Hepatocyte (in vitro differentiated cells): ENCODE results near the gene LAPTM5. TPM values are rescaled to one million over a fixed set of nuclear protein-coding genes. Genes with fewer than 3 reads are reported as not detected.
A peak's percentile ranks its signal among the peaks of the same experiment; 100 is the strongest.
"Not testable (repeated sequence)": the region's sequence is repeated elsewhere in the genome, so short reads cannot be mapped to it uniquely, and the experiment has no call there.

Experiments used
- DNase-seq: peaks from one replicate; pipeline ENCODE4 v3.0.0-alpha.2; 2016; ENCODE audit warnings: low spot score
- H2AFZ ChIP-seq: fragments of 200-600 bp; sonication (generic); 2 replicates; pipeline ENCODE4 v1.6.0; 2016; ENCODE audit warnings: antibody characterized with exemption, mild to moderate bottlenecking
- H3K27ac ChIP-seq: fragments of 200-600 bp; sonication (generic); 2 replicates; pipeline ENCODE4 v1.5.1; 2016; ENCODE audit warnings: mild to moderate bottlenecking
- H3K27me3 ChIP-seq: fragments of 200-600 bp; sonication (generic); 2 replicates; pipeline ENCODE4 v1.6.1; 2016
- H3K36me3 ChIP-seq: fragments of 200-600 bp; sonication (generic); replicated peaks from 2 replicates; pipeline ENCODE4 v1.5.1; 2016; ENCODE audit warnings: low read depth; ENCODE audit not compliant: insufficient read depth
- H3K4me1 ChIP-seq: fragments of 200-600 bp; sonication (generic); 2 replicates; pipeline ENCODE4 v1.5.1; 2016; ENCODE audit warnings: mild to moderate bottlenecking, moderate library complexity; ENCODE audit not compliant: insufficient read depth
- H3K4me2 ChIP-seq: fragments of 200-600 bp; sonication (generic); 2 replicates; pipeline ENCODE4 v1.6.0; 2016
- H3K4me3 ChIP-seq: fragments of 200-600 bp; sonication (generic); 2 replicates; pipeline ENCODE4 v1.5.1; 2016; ENCODE audit warnings: mild to moderate bottlenecking
- H3K79me2 ChIP-seq: fragments of 200-600 bp; sonication (generic); 2 replicates; pipeline ENCODE4 v1.6.0; 2017; ENCODE audit warnings: mild to moderate bottlenecking
- H3K9me2 ChIP-seq: fragments of 200-600 bp; sonication (generic); replicated peaks from 2 replicates; pipeline ENCODE4 v1.6.0; 2017; ENCODE audit warnings: mild to moderate bottlenecking; ENCODE audit not compliant: insufficient read depth
- H3K9me3 ChIP-seq: fragments of 200-600 bp; sonication (generic); 2 replicates; pipeline ENCODE4 v1.5.1; 2016; ENCODE audit warnings: low read depth, mild to moderate bottlenecking
- H4K20me1 ChIP-seq: fragments of 200-600 bp; sonication (generic); 2 replicates; pipeline ENCODE4 v1.6.0; 2016; ENCODE audit warnings: mild to moderate bottlenecking; ENCODE audit not compliant: insufficient read depth, poor library complexity, severe bottlenecking
- EZH2 ChIP-seq: fragments of 200-600 bp; sonication (generic); IDR thresholded peaks from 2 replicates; pipeline ENCODE4 v1.6.1; 2016; ENCODE audit warnings: antibody characterized with exemption, mild to moderate bottlenecking, borderline replicate concordance
- EZH2phosphoT487 ChIP-seq: fragments of 200-600 bp; sonication (generic); IDR thresholded peaks from one replicate; pipeline ENCODE4 v1.6.1; 2018; ENCODE audit warnings: antibody characterized with exemption, mild to moderate bottlenecking, low read depth, moderate library complexity; ENCODE audit not compliant: unreplicated experiment, severe bottlenecking
- WGBS: methylation state at CpG from one replicate; pipeline ENCODE4 v1.1.6; 2016; ENCODE audit warnings: low lambda C conversion rate; ENCODE audit errors: missing lambda C conversion rate; 5-methylcytosine and 5-hydroxymethylcytosine counted together
- polyA plus RNA-seq: library from polyadenylated mRNA; unstranded; fragments of >200 nt; fragmentation: Nextera tagmentation; extraction: Ambion mirVana; gene quantifications from 2 replicates; pipeline ENCODE4 v1.2.1, GENCODE V29; 2016
- total RNA-seq: library from RNA; depleted of rRNA; stranded (reverse); fragments of >200 nt; gene quantifications from 2 replicates; pipeline ENCODE4 v1.2.3, GENCODE V29; 2014
- TF ChIP-seq, protein P1 (sequence below): fragments of 200-600 bp; sonication (generic); IDR thresholded peaks from 2 replicates; pipeline ENCODE4 v1.5.1; 2016; ENCODE audit warnings: antibody characterized with exemption, mild to moderate bottlenecking; ENCODE audit not compliant: poor library complexity

The LAPTM5 gene
- total and polyA plus RNA-seq, 2 experiments from 2014 or later = 2.6 to 3.2 TPM

- 93% methylated on average over 16 of the region's 16 CpGs for WGBS
These were observed 35.6 kb upstream of the LAPTM5 start for GRCh38 chr1:30793209-30793608.

DNA sequence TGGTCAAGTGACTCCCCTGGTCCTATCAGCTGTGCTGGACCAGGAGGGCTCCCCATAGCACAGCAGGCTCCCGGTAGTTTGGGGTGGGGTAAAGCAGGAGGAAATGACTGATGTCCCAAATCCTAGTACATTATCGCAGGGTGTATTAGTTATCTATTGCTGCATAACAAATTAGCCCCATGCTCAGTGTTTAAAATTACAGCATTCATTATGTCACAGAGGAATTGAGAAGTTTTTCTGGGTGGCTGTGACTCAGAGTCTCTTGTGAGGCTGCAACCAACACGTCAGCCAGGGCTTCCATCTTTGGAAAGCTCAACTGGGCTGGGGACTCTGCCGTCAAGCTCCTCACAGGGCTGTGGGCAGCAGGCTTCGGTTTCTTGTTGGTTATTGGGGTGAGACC, 34.3 kb upstream of the LAPTM5 start:
- no peaks in the 10 kb centered on the region for H3K27me3 ChIP-seq
- no peaks in the 10 kb centered on the region for H3K79me2 ChIP-seq
- no peak overlapping the region for H3K4me2 ChIP-seq
- H3K4me1 ChIP-seq = no peaks in the 10 kb centered on the region
- H3K9me3 ChIP-seq = no peaks in the 10 kb centered on the region
- TF ChIP-seq EZH2phosphoT487 (no peak), EZH2 (no peak)
- TF ChIP-seq, protein P1, sequence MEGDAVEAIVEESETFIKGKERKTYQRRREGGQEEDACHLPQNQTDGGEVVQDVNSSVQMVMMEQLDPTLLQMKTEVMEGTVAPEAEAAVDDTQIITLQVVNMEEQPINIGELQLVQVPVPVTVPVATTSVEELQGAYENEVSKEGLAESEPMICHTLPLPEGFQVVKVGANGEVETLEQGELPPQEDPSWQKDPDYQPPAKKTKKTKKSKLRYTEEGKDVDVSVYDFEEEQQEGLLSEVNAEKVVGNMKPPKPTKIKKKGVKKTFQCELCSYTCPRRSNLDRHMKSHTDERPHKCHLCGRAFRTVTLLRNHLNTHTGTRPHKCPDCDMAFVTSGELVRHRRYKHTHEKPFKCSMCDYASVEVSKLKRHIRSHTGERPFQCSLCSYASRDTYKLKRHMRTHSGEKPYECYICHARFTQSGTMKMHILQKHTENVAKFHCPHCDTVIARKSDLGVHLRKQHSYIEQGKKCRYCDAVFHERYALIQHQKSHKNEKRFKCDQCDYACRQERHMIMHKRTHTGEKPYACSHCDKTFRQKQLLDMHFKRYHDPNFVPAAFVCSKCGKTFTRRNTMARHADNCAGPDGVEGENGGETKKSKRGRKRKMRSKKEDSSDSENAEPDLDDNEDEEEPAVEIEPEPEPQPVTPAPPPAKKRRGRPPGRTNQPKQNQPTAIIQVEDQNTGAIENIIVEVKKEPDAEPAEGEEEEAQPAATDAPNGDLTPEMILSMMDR = no peak
- H3K4me3 ChIP-seq = no peak overlapping the region
- H3K9me2 ChIP-seq = no peaks in the 10 kb centered on the region
- no peak overlapping the region for H2AFZ ChIP-seq
- H4K20me1 ChIP-seq = no peaks in the 10 kb centered on the region
- H3K36me3 ChIP-seq = no peaks in the 10 kb centered on the region
- DNase-seq = no peak
- no peak overlapping the region for H3K27ac ChIP-seq
- WGBS = 91% methylated on average over 5 of the region's 5 CpGs

More at GRCh38 chr1:30793209-30793608, 35.6 kb upstream of the LAPTM5 start:
- Histone ChIP-seq H3K27ac (no peak overlapping the region), H3K36me3 (no peaks in the 10 kb centered on the region), H3K9me3 (no peaks in the 10 kb centered on the region), H2AFZ (no peak overlapping the region), H3K9me2 (no peaks in the 10 kb centered on the region), H3K79me2 (no peaks in the 10 kb centered on the region), H3K4me1 (no peaks in the 10 kb centered on the region), H3K27me3 (no peaks in the 10 kb centered on the region), H3K4me2 (no peak overlapping the region), H3K4me3 (no peak overlapping the region), H4K20me1 (no peaks in the 10 kb centered on the region)
- TF ChIP-seq, protein P1 = no peak
- TF ChIP-seq EZH2 (no peak), EZH2phosphoT487 (no peak)
- DNase-seq = no peak

DNA sequence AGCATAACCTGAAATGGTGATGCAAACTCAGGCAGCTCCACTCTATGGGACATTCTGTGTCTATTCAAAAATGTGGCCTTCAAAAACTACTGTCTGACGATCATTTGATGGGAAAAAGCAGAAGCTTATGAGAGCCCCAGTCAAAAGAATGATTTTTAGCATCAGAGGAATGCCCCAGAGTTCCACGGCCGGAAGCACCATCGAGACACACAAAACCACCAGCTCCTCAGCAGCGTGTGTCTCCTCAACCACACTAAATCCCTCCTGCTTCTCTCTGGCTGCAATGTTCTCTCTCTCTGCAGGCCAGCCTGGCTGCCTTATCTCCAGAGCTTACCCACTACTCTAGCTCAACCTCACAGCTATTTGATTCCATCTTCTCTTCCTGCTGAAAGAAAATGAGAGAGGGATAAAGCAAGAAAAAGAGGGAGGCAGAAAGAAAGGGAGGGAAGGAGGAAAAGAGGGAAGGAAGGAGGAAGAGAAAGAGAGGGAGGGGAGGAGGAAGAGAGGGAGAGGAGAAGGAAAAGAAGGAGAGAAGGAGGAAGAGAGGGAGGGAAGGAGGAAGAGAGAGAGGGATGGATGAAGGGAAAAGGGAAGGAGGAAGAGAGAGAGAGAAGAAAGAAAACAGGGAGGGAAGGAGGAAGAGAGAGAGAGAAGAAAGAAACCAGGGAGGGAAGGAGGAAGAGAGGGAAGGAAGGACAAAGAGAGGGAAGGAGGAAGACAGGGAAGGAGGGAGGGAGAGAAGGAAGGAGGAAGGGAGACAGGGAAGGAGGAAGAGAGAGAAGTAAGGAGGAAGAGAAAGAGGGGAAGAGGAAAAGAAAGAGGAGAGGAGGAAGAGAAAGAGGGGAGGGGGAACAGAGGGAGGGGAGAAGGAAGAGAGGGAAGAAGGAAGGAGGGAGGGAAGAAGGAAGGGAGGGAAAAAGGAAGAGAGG, 33.5 kb upstream of the LAPTM5 start:
- Histone ChIP-seq H3K9me3 (no peaks in the 10 kb centered on the region), H3K27me3 (no peaks in the 10 kb centered on the region), H4K20me1 (no peaks in the 10 kb centered on the region), H3K27ac (peak overlapping the region; percentile 68), H2AFZ (no peak overlapping the region), H3K4me1 (no peaks in the 10 kb centered on the region), H3K36me3 (no peaks in the 10 kb centered on the region), H3K9me2 (no peaks in the 10 kb centered on the region), H3K4me3 (no peak overlapping the region), H3K79me2 (no peaks in the 10 kb centered on the region), H3K4me2 (no peak overlapping the region)
- WGBS = 62% methylated on average over 5 of the region's 5 CpGs
- TF ChIP-seq EZH2 = no peak
- no peak for TF ChIP-seq EZH2phosphoT487
- TF ChIP-seq, protein P1 = no peak
- no peak for DNase-seq

GRCh38 chr1:30790256-30790525, 32.6 kb upstream of the LAPTM5 start:
- H3K4me2 ChIP-seq, H3K4me1 ChIP-seq, H3K9me2 ChIP-seq, H2AFZ ChIP-seq, H3K79me2 ChIP-seq, DNase-seq, H3K27ac ChIP-seq, H3K4me3 ChIP-seq, H3K9me3 ChIP-seq, H3K36me3 ChIP-seq, H4K20me1 ChIP-seq, H3K27me3 ChIP-seq: not testable (repeated sequence)
- WGBS = 93% methylated on average over 5 of the region's 5 CpGs
